Suprapubic skin (tissue), 4 donors: Measurements from ENCODE around the gene ETV3L.

Source experiments
- CTCF ChIP-seq, 2 donors: fragments of 200-600 bp in 1 of 2; fragments of 450-650 bp in 1 of 2; sonication (generic) in 1 of 2; IDR thresholded peaks; one replicate each; pipeline ENCODE4 v1.5.1; 2016 to 2019; ENCODE audit warnings: antibody characterized with exemption in 2 of 2, mild to moderate bottlenecking in 1 of 2, moderate library complexity in 1 of 2
- EP300 ChIP-seq: sonication (generic); formaldehyde crosslinking; IDR thresholded peaks from one replicate; pipeline ENCODE4 v1.6.1; 2017; ENCODE audit warnings: antibody characterized with exemption
- POLR2A ChIP-seq, 2 donors: fragments of 450-650 bp; IDR thresholded peaks; one replicate each; pipeline ENCODE4 v1.6.1; 2017; ENCODE audit warnings: antibody characterized with exemption in 2 of 2, mild to moderate bottlenecking in 2 of 2, moderate library complexity in 2 of 2
- POLR2AphosphoS5 ChIP-seq, 3 donors: sonication (generic); formaldehyde crosslinking; IDR thresholded peaks; one replicate each; pipeline ENCODE4 v1.6.1; 2017; ENCODE audit warnings: antibody characterized with exemption in 3 of 3

- TF ChIP-seq CTCF (IDR thresholded peaks at IDR 0.05) (no peak), POLR2AphosphoS5 (IDR thresholded peaks at IDR 0.05) (peak; percentile 19 to 70 (median 39)), POLR2A (IDR thresholded peaks at IDR 0.05) (peak; percentile 8 to 85), EP300 (no peak)
Observed at GRCh38 chr1:157138220-157139051, 38.8 kb upstream of the ETV3L start, which contains the start of gene ETV3.
